Measurements from ENCODE around the gene EXOC2. TPM values are rescaled to one million over a fixed set of nuclear protein-coding genes. Genes with fewer than 3 reads are reported as not detected.

Gene EXOC2
- 37.2 and 47.5 TPM in 2 replicates for total RNA-seq

GRCh38 chr6:692858-693722 lies at the start of gene EXOC2:
TSS of gene EXOC2 (minus strand) at chr6:693139. CDS start at chr6:637818, 55,321 bp downstream.

GRCh38 chr6:656460-657252 lies 36.3 kb downstream of the EXOC2 start, which contains the start of gene HUS1B:
TSS of gene HUS1B (minus strand) at chr6:657100. CDS start at chr6:656944, 156 bp downstream.

Other genes with a start within 250 kb of the EXOC2 start
- 0.54 and 0.69 TPM in 2 replicates for gene HUS1B, start 36.0 kb downstream of the EXOC2 start, total RNA-seq